Myocyte (in vitro differentiated cells): Measurements from ENCODE around the gene TMOD1. TPM values are rescaled to one million over a fixed set of nuclear protein-coding genes. Genes with fewer than 3 reads are reported as not detected.

ENCODE experiments used
- DNase-seq: peaks from one replicate; pipeline ENCODE4 v3.0.0-alpha.2; 2012; ENCODE audit warnings: low read depth
- total RNA-seq: library from RNA; depleted of rRNA; stranded (reverse); fragments of >200 nt; gene quantifications from 2 replicates; pipeline ENCODE4 v1.2.3, GENCODE V29; 2014

The TMOD1 gene
- total RNA-seq, 1 donor from 2014 or later, result 60.3 TPM

DNA sequence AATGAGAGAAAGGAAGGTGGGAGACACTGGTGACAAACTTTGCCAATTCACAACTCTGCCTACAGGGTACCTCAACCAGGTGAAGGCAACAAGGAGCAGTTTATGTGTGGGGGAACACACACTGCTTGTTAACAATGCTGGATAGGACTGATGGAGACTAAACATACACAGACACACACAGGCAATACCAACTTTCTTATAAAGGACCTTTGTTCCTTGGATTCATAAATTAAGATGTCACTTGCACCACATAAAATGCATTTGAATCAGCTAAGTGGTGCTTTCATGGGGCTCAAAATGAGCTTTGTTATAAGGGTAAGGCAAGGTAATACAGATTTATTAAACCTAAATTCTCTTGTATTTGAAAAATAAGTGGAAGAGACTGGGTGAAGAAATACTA lies 127.7 kb downstream of the TMOD1 start:
- DNase-seq, result no peak

GRCh38 chr9:97630591-97630990 lies 129.1 kb downstream of the TMOD1 start:
- DNase-seq, result no peak

DNA sequence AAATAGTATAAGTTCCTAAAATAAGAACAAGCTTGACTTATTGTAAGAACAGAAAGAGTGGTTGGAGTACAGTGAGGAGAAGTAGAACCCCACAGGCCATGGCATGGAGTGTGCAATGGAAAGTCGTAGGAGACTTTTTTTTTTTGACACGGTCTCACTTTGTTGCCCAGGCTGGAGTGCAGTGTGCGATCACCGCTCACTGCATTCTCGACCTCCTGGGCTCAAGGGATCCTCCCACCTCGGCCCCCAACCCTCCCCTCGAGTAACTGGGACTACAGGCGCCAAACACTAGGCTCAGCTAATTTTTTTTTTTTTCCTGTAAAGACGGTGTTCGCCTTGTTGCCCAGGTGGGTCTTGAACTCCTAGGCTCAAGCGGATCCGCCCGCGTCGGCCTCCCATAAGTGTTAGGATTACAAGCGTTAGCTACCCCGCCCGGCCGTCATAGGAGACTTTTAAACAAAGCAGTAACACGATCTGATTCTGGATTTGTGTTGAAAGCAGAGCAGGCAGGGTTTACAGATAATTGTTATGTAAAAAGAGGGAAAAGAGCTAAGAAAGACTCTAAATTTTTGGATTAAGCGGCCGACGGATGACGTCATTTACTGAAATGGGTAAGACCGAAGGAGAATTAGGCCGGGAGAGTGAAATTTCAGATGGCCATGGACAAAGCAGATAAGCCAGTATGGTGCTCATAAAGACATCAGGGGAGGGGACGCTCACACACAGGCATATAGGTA lies 130.9 kb downstream of the TMOD1 start:
- DNase-seq, result peak; percentile 80

- DNase-seq, result peak; percentile 99
These were observed 131.8 kb downstream of the TMOD1 start, which contains the start of the genes NCBP1 and TSTD2 for GRCh38 chr9:97632985-97633858. Gene NCBP1 (plus strand): TSS chr9:97633821. CDS start chr9:97633882, 61 bp downstream. Gene TSTD2 (minus strand): TSS chr9:97633368. CDS start chr9:97627562, 5,806 bp downstream.

GRCh38 chr9:97633859-97634490 lies 132.5 kb downstream of the TMOD1 start:
- no peak for DNase-seq

DNA sequence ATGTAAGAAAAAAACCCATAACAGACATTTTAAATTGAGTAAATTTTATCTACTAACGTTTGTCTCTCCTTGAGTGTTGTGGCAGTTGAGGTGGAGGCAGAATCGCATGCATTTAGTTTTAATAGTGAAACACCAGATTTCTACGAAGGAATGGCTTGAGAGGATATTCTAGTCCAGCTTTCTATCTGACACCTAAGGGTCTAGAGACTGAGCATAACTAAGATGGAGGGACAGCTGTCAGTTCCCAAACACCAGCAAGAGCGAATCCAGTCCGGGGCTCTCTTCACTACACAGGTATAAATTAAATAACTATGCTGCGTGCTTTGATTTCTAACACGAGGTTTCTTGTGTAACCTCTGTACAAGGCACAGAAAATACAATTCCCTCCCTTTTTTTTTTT lies 133.6 kb downstream of the TMOD1 start:
- no peak for DNase-seq

DNA sequence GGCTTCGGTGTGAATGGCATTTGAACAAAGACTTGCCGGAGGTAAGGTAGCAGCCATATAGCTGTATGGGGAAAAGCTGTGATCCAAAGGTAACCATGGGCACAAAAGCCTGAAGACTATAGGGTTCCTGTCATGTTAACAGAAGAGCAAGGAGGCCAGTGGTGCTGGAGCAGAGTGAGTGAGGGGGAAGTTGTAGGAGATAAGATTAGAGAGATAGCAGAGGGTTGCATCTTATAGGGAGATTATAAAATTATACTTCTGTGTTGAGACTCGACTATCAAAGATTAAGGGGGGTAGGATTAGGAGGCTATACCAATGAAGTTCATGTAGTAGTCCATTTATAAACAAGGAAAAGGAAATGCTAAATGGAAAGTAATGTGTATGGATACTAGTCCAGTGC lies 135.4 kb downstream of the TMOD1 start:
- no peak for DNase-seq

GRCh38 chr9:97638666-97639065 lies 137.2 kb downstream of the TMOD1 start:
- peak; percentile 49 for DNase-seq

DNA sequence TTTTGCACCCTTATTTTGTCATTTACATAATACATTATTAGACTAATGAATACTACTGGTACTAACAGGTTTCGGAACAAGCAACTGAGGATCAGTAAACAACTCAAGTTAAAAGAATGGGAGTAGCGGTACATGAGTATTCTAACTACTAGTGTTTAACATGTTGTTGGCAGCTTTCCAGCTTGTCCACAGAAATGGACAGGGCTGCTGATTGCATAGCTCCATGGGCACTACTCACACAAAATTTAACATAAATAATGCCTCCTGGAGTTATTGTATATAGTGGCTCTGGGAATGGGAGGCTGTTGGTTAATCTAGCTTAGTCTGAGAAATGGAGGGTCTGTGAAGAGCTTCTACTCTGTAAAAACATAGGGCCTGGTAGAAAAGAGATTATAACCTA lies 138.9 kb downstream of the TMOD1 start:
- DNase-seq, result no peak

- DNase-seq, result no peak
These were observed 144.3 kb downstream of the TMOD1 start for GRCh38 chr9:97645720-97646119.

DNA sequence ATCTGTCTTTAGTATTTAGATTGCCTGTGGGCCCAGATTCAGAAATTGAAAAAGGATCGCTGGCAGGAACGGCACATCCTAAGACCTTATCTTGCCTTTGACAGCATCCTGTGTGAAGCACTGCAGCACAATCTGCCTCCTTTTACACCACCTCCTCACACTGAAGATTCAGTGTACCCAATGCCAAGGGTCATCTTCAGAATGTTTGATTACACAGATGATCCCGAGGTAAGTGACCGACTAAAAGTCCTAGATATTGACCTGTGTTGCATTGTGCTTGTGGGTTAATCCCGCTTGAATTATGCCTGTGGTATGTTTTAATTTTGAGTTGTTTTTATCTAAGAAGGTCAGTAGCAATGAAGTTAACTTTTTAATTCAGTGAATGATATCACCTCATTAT lies 146.5 kb downstream of the TMOD1 start:
- no peak for DNase-seq

Other genes with a start within 250 kb of the TMOD1 start
- not detected in 2 replicates for gene CCDC180, start 194.0 kb upstream of the TMOD1 start, total RNA-seq
- gene TDRD7, start 89.6 kb upstream of the TMOD1 start, total RNA-seq, result 4.7 and 5.2 TPM in 2 replicates
- gene TSTD2, start 131.7 kb downstream of the TMOD1 start, total RNA-seq, result 20.2 and 20.5 TPM in 2 replicates
- 37.4 and 39.3 TPM in 2 replicates for gene NCBP1, start 132.2 kb downstream of the TMOD1 start, total RNA-seq
- gene XPA, start 195.7 kb downstream of the TMOD1 start, total RNA-seq, result 6.6 and 12.2 TPM in 2 replicates